Smooth muscle cell (in vitro differentiated cells): Measurements from ENCODE around the gene FRMD5. TPM values are rescaled to one million over a fixed set of nuclear protein-coding genes. Genes with fewer than 3 reads are reported as not detected.

Experiments
- DNase-seq: peaks from one replicate; lab custom pipeline; 2025; ENCODE audit not compliant: unreplicated experiment; lab: John Stamatoyannopoulos, UW
- H2AFZ ChIP-seq: fragments of 200-600 bp; sonication (generic); 2 replicates; pipeline ENCODE4 v1.6.0; 2016; ENCODE audit warnings: antibody characterized with exemption, low read depth, mild to moderate bottlenecking
- H3F3A ChIP-seq: fragments of 200-600 bp; sonication (generic); 2 replicates; pipeline ENCODE4 v1.6.0; 2017; ENCODE audit warnings: antibody characterized with exemption, low read depth
- H3K27ac ChIP-seq: fragments of 200-600 bp; sonication (generic); 2 replicates; pipeline ENCODE4 v1.5.1; 2016; ENCODE audit warnings: low read depth, mild to moderate bottlenecking
- H3K27me3 ChIP-seq: fragments of 200-600 bp; sonication (generic); 2 replicates; pipeline ENCODE4 v1.6.1; 2016; ENCODE audit warnings: low read depth, mild to moderate bottlenecking
- H3K36me3 ChIP-seq: fragments of 200-600 bp; sonication (generic); 2 replicates; pipeline ENCODE4 v1.5.1; 2016; ENCODE audit warnings: low read depth
- H3K4me1 ChIP-seq: fragments of 200-600 bp; sonication (generic); 2 replicates; pipeline ENCODE4 v1.5.1; 2016; ENCODE audit warnings: low read depth
- H3K4me2 ChIP-seq: fragments of 200-600 bp; sonication (generic); 2 replicates; pipeline ENCODE4 v1.6.0; 2016; ENCODE audit warnings: mild to moderate bottlenecking
- H3K4me3 ChIP-seq: fragments of 200-600 bp; sonication (generic); 2 replicates; pipeline ENCODE4 v1.5.1; 2016; ENCODE audit warnings: mild to moderate bottlenecking
- H3K79me2 ChIP-seq: fragments of 200-600 bp; sonication (generic); 2 replicates; pipeline ENCODE4 v1.6.0; 2016; ENCODE audit warnings: low read depth, mild to moderate bottlenecking
- H3K9ac ChIP-seq: fragments of 200-600 bp; sonication (generic); 2 replicates; pipeline ENCODE4 v1.6.0; 2016; ENCODE audit warnings: low read depth
- H3K9me3 ChIP-seq: fragments of 200-600 bp; sonication (generic); replicated peaks from 2 replicates; pipeline ENCODE4 v1.5.1; 2016; ENCODE audit warnings: low read depth
- H4K20me1 ChIP-seq: fragments of 200-600 bp; sonication (generic); 2 replicates; pipeline ENCODE4 v1.6.0; 2016; ENCODE audit warnings: low read depth
- WGBS: methylation state at CpG from one replicate; pipeline ENCODE4 v1.1.7; 2016; ENCODE audit warnings: low lambda C conversion rate; 5-methylcytosine and 5-hydroxymethylcytosine counted together
- polyA plus RNA-seq: library from polyadenylated mRNA; unstranded; fragments of >200 nt; fragmentation: Nextera tagmentation; extraction: Ambion mirVana; gene quantifications from 2 replicates; pipeline ENCODE4 v1.2.1, GENCODE V29; 2016
- total RNA-seq: library from RNA; depleted of rRNA; stranded (reverse); fragments of >200 nt; gene quantifications from 2 replicates; pipeline ENCODE4 v1.2.3, GENCODE V29; 2014
- TF ChIP-seq, protein P1 (sequence below): fragments of 200-600 bp; sonication (generic); IDR thresholded peaks from 2 replicates; pipeline ENCODE4 v1.5.1; 2017; ENCODE audit warnings: borderline replicate concordance, mild to moderate bottlenecking, antibody characterized with exemption; ENCODE audit not compliant: insufficient read depth, poor library complexity, severe bottlenecking

Gene FRMD5
- total and polyA plus RNA-seq, 2 experiments from 2014 or later = 0.46 to 7.2 TPM

DNA sequence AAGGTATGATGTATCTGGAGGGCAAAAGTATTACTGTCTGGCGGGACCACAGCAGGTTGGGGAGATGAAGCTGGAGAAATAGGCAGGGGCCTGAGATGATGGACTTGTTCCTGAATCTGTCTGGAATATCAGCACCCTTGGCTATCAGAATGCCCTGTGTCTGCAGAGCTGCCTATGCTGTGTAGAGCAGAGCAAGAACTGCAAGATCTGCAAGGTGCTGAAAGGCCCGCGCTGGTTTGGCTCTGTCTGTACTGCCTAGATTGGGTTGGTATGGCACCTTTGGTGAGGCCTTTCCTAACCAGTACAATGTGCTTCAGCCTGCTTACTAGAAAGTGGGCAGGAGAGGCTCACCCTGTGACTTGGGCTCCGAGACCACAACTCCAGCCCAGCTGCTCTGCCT is 271.5 kb downstream of the FRMD5 start:
- Histone ChIP-seq H4K20me1 (no peaks in the 10 kb centered on the region), H2AFZ (no peak overlapping the region)
- WGBS = 99% methylated on average over 4 of the region's 4 CpGs

GRCh38 chr15:43922021-43922420 is 273.1 kb downstream of the FRMD5 start:
- peak overlapping the region; percentile 14 for H3K27ac ChIP-seq
- DNase-seq = no peak

More for the DNA sequence above, 271.5 kb downstream of the FRMD5 start:
- no peaks in the 10 kb centered on the region for H3K79me2 ChIP-seq
- no peak for DNase-seq
- TF ChIP-seq, protein P1, sequence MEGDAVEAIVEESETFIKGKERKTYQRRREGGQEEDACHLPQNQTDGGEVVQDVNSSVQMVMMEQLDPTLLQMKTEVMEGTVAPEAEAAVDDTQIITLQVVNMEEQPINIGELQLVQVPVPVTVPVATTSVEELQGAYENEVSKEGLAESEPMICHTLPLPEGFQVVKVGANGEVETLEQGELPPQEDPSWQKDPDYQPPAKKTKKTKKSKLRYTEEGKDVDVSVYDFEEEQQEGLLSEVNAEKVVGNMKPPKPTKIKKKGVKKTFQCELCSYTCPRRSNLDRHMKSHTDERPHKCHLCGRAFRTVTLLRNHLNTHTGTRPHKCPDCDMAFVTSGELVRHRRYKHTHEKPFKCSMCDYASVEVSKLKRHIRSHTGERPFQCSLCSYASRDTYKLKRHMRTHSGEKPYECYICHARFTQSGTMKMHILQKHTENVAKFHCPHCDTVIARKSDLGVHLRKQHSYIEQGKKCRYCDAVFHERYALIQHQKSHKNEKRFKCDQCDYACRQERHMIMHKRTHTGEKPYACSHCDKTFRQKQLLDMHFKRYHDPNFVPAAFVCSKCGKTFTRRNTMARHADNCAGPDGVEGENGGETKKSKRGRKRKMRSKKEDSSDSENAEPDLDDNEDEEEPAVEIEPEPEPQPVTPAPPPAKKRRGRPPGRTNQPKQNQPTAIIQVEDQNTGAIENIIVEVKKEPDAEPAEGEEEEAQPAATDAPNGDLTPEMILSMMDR = no peak
- no peak overlapping the region for H3K27ac ChIP-seq
- H3F3A ChIP-seq = peaks cover 18% of the 10 kb centered on the region
- peaks cover 20% of the 10 kb centered on the region for H3K4me1 ChIP-seq
- H3K36me3 ChIP-seq = no peaks in the 10 kb centered on the region
- no peak overlapping the region for H3K9ac ChIP-seq
- H3K4me3 ChIP-seq = no peak overlapping the region
- no peaks in the 10 kb centered on the region for H3K9me3 ChIP-seq
- no peaks in the 10 kb centered on the region for H3K27me3 ChIP-seq
- no peak overlapping the region for H3K4me2 ChIP-seq

GRCh38 chr15:43920815-43921214 is 274.3 kb downstream of the FRMD5 start:
- Histone ChIP-seq H3K36me3 (no peaks in the 10 kb centered on the region), H3K9ac (no peak overlapping the region), H3K9me3 (no peaks in the 10 kb centered on the region), H4K20me1 (no peaks in the 10 kb centered on the region), H3K79me2 (no peaks in the 10 kb centered on the region), H3K27me3 (no peaks in the 10 kb centered on the region), H3K4me3 (no peak overlapping the region), H2AFZ (no peak overlapping the region), H3K4me1 (peaks cover 20% of the 10 kb centered on the region), H3F3A (peaks cover 18% of the 10 kb centered on the region), H3K27ac (peak overlapping the region; percentile 19), H3K4me2 (peak overlapping the region; percentile 44)
- 32% methylated on average over 6 of the region's 6 CpGs for WGBS
- TF ChIP-seq, protein P1 = no peak
- no peak for DNase-seq

More at GRCh38 chr15:43922021-43922420, 273.1 kb downstream of the FRMD5 start:
- H4K20me1 ChIP-seq = no peaks in the 10 kb centered on the region
- no peaks in the 10 kb centered on the region for H3K36me3 ChIP-seq
- H3K4me1 ChIP-seq = peaks cover 20% of the 10 kb centered on the region
- H3K9me3 ChIP-seq = no peaks in the 10 kb centered on the region
- no peaks in the 10 kb centered on the region for H3K79me2 ChIP-seq
- no peak overlapping the region for H2AFZ ChIP-seq
- H3K9ac ChIP-seq = no peak overlapping the region
- no peak overlapping the region for H3K4me3 ChIP-seq
- TF ChIP-seq, protein P1 = no peak
- H3K4me2 ChIP-seq = peak overlapping the region; percentile 42
- WGBS = 27% methylated on average over 4 of the region's 4 CpGs
- H3F3A ChIP-seq = peaks cover 18% of the 10 kb centered on the region
- no peaks in the 10 kb centered on the region for H3K27me3 ChIP-seq

DNA sequence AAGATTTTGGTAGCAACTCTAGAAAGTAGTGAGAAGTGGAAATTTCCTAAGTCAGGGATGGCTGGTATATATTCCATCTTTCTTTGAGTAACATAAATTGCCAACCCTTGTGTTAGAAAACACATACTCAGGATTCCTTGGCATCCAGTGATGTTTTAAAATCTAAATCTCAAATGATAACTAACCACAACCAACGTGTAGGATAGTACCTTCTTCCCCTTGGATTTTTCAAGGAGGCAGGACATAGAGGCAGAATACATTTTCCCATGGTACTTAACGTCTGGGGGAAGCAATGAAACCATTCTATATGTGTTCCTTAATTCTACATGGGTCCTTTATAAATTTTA is 274.8 kb downstream of the FRMD5 start:
- no peak for DNase-seq
- 59% methylated on average over 2 of the region's 2 CpGs for WGBS
- H3K4me1 ChIP-seq = peaks cover 20% of the 10 kb centered on the region
- H3K9me3 ChIP-seq = no peaks in the 10 kb centered on the region
- no peaks in the 10 kb centered on the region for H3K79me2 ChIP-seq
- H3F3A ChIP-seq = peaks cover 18% of the 10 kb centered on the region
- TF ChIP-seq, protein P1 = no peak
- no peak overlapping the region for H3K4me3 ChIP-seq
- peak overlapping the region; percentile 44 for H3K4me2 ChIP-seq
- no peaks in the 10 kb centered on the region for H4K20me1 ChIP-seq
- peak overlapping the region; percentile 19 for H3K27ac ChIP-seq
- H2AFZ ChIP-seq = no peak overlapping the region
- no peaks in the 10 kb centered on the region for H3K27me3 ChIP-seq
- no peaks in the 10 kb centered on the region for H3K36me3 ChIP-seq
- no peak overlapping the region for H3K9ac ChIP-seq
